Testis (tissue), 3 donors: ENCODE results near the gene LSS. TPM values are rescaled to one million over a fixed set of nuclear protein-coding genes. Genes with fewer than 3 reads are reported as not detected.
"Not testable (repeated sequence)": the region's sequence is repeated elsewhere in the genome, so short reads cannot be mapped to it uniquely, and the experiment has no call there.

Source experiments
- DNase-seq: peaks from one replicate; pipeline ENCODE4 v3.0.0-alpha.2; 2019
- H3K27ac ChIP-seq, 2 donors: fragments of 200-600 bp; sonication (generic); one replicate each; pipeline ENCODE4 v1.5.1; 2019
- H3K27me3 ChIP-seq: fragments of 200-600 bp; sonication (generic); one replicate; pipeline ENCODE4 v1.5.1; 2019
- H3K36me3 ChIP-seq: fragments of 200-600 bp; sonication (generic); one replicate; pipeline ENCODE4 v1.5.1; 2017; ENCODE audit warnings: low read depth; ENCODE audit errors: missing control alignments
- H3K4me1 ChIP-seq: fragments of 200-600 bp; sonication (generic); one replicate; pipeline ENCODE4 v1.5.1; 2019
- H3K4me3 ChIP-seq, 2 donors: fragments of 200-600 bp; sonication (generic); one replicate each; pipeline ENCODE4 v1.5.1; 2017 to 2019
- H3K9me3 ChIP-seq: fragments of 200-600 bp; sonication (generic); one replicate; pipeline ENCODE4 v1.5.1; 2017
- POLR2A ChIP-seq: fragments of 450-650 bp; IDR thresholded peaks from one replicate; pipeline ENCODE4 v1.6.1; 2017; ENCODE audit warnings: antibody characterized with exemption, mild to moderate bottlenecking, moderate library complexity
- WGBS, 2 donors: methylation state at CpG; one replicate each; pipeline ENCODE4 v1.1.5; 2018; 5-methylcytosine and 5-hydroxymethylcytosine counted together
- intact Hi-C: fragments of 100-400 bp; cut with DNase I; formaldehyde crosslinking; loops from one replicate; pipeline ENCODE4 v1.15.1; 2023; ENCODE audit warnings: low total_unique reads
- polyA plus RNA-seq: library from polyadenylated mRNA; stranded (reverse); fragments of 350-450 nt; fragmentation: Illumina TruSeq; extraction: RNeasy Lipid Tissue Mini Kit (QIAGEN cat#74804); gene quantifications from one replicate; pipeline ENCODE4 v1.2.3, GENCODE V29; 2014; ENCODE audit warnings: low read depth, low replicate concordance; ENCODE audit not compliant: insufficient read depth
- total RNA-seq, 2 donors: library from RNA; depleted of rRNA; stranded (reverse); fragments of >200 nt; gene quantifications; one replicate each; pipeline ENCODE4 v1.2.3, GENCODE V29; 2016
- TF ChIP-seq, protein P1 (sequence below), 3 experiments: fragments of 450-650 bp in 2 of 3; fragments of 200-600 bp in 1 of 3; sonication (generic) in 1 of 3; IDR thresholded peaks; one replicate each; pipeline ENCODE4 v1.5.1; 2016 to 2019; ENCODE audit warnings: antibody characterized with exemption in 3 of 3, mild to moderate bottlenecking in 2 of 3, moderate library complexity in 1 of 3

LSS gene
- total and polyA plus RNA-seq, 3 donors from 2014 or later: 35.6 to 152 (median 126) TPM

- 92% methylated on average over 15 to 18 of the region's 18 CpGs for WGBS, 2 donors
- H3K9me3 ChIP-seq: no peaks in the 10 kb centered on the region
- no peaks in the 10 kb centered on the region for H3K36me3 ChIP-seq
- no peak overlapping the region for H3K27ac ChIP-seq
- no peaks in the 10 kb centered on the region for H3K4me1 ChIP-seq
- H3K4me3 ChIP-seq: no peak overlapping the region
- H3K27me3 ChIP-seq: no peaks in the 10 kb centered on the region
- TF ChIP-seq, protein P1, sequence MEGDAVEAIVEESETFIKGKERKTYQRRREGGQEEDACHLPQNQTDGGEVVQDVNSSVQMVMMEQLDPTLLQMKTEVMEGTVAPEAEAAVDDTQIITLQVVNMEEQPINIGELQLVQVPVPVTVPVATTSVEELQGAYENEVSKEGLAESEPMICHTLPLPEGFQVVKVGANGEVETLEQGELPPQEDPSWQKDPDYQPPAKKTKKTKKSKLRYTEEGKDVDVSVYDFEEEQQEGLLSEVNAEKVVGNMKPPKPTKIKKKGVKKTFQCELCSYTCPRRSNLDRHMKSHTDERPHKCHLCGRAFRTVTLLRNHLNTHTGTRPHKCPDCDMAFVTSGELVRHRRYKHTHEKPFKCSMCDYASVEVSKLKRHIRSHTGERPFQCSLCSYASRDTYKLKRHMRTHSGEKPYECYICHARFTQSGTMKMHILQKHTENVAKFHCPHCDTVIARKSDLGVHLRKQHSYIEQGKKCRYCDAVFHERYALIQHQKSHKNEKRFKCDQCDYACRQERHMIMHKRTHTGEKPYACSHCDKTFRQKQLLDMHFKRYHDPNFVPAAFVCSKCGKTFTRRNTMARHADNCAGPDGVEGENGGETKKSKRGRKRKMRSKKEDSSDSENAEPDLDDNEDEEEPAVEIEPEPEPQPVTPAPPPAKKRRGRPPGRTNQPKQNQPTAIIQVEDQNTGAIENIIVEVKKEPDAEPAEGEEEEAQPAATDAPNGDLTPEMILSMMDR (IDR thresholded peaks at IDR 0.05): no peak
- no peak for TF ChIP-seq POLR2A
- intact Hi-C loops: no loop called here
- no peak for DNase-seq
These were observed 23.4 kb downstream of the LSS start for GRCh38 chr21:46205166-46205565.

GRCh38 chr21:46203203-46203600 is 25.4 kb downstream of the LSS start:
- 95 to 98% methylated on average over 8 of the region's 8 CpGs for WGBS, 2 donors

DNA sequence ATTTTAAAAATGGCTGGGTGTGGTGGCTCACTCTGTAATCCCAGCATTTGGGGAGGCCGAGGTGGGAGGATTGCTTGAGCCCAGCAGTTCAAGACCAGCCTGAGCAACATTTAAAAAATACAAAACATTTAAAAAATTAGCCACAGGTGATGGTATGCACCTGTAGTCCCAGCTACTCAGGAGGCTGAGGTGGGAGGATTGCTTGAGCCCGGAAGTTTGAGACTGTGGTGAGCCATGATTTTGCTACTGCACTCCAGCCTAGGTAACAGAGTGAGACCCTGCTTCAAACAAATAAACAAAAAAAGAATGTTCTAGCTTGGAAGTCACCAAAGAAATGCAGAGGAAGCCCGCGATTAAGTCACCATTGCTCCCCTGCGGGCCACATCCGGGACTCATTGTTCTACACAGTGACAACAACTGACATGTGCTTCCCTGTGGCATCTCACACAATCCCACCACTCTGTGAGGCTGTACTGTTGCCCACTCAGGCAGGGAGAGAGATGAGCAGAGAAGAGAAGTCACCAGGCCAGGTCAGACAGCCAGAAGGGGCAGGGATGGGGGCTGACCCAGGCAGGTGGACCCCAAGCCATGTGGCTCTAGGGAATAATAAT is 25.9 kb downstream of the LSS start:
- no peaks in the 10 kb centered on the region for H3K27me3 ChIP-seq
- no peak for TF ChIP-seq POLR2A
- TF ChIP-seq, protein P1 (IDR thresholded peaks at IDR 0.05): no peak

More at GRCh38 chr21:46203203-46203600, 25.4 kb downstream of the LSS start:
- Histone ChIP-seq H3K4me3 (no peak overlapping the region), H3K27ac (no peak overlapping the region), H3K4me1 (peaks cover 6% of the 10 kb centered on the region), H3K27me3 (no peaks in the 10 kb centered on the region), H3K9me3 (no peaks in the 10 kb centered on the region), H3K36me3 (no peaks in the 10 kb centered on the region)
- intact Hi-C loops: no loop called here
- no peak for DNase-seq
- TF ChIP-seq POLR2A: no peak
- TF ChIP-seq, protein P1 (IDR thresholded peaks at IDR 0.05): no peak

DNA sequence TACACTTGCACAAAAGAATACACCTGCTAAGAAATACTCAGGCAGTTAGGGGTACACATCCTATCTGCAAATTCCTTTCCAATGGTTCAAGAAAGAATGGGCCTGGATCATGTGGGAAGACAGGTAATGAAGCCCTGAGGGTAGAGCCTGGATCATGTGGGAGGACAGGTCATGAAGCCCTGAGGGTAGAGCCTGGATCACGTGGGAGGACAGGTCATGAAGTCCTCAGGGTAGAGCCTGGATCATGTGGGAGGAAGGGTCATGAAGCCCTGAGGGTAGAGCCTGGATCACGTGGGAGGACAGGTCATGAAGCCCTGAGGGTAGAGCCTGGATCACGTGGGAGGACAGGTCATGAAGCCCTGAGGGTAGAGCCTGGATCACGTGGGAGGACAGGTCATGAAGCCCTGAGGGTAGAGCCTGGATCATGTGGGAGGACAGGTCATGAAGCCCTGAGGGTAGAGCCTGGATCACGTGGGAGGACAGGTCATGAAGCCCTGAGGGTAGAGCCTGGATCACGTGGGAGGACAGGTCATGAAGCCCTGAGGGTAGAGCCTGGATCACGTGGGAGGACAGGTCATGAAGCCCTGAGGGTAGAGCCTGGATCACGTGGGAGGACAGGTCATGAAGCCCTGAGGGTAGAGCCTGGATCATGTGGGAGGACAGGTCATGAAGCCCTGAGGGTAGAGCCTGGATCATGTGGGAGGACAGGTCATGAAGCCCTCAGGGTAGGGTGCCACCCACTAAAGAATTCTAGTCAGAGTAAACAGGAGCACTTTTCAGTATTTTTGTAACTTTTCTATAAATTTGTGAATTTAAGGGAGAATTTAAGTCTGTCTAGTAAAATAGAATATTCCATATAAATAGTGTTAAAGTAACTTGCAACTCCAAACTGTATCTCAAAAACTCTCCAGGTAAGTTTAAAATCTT is 27.4 kb downstream of the LSS start:
- intact Hi-C loops, H3K9me3 ChIP-seq, H3K36me3 ChIP-seq, H3K27ac ChIP-seq, H3K4me3 ChIP-seq, H3K27me3 ChIP-seq, DNase-seq, H3K4me1 ChIP-seq: not testable (repeated sequence)
- 60 to 73% methylated on average over 1 to 2 of the region's 8 CpGs for WGBS, 2 donors

More for the DNA sequence above, 25.9 kb downstream of the LSS start:
- Histone ChIP-seq H3K27ac (no peak overlapping the region), H3K4me1 (peaks cover 6% of the 10 kb centered on the region), H3K9me3 (no peaks in the 10 kb centered on the region), H3K36me3 (no peaks in the 10 kb centered on the region), H3K4me3 (no peak overlapping the region)
- intact Hi-C loops: no loop called here
- 79 to 92% methylated on average over 6 of the region's 6 CpGs for WGBS, 2 donors
- no peak for DNase-seq

GRCh38 chr21:46199436-46200373 is 28.9 kb downstream of the LSS start:
- H3K9me3 ChIP-seq: no peaks in the 10 kb centered on the region
- no peaks in the 10 kb centered on the region for H3K27me3 ChIP-seq

More at GRCh38 chr21:46199436-46200373, 28.9 kb downstream of the LSS start:
- Histone ChIP-seq H3K4me1 (peaks cover 6% of the 10 kb centered on the region), H3K36me3 (no peaks in the 10 kb centered on the region), H3K27ac (no peak overlapping the region), H3K4me3 (no peak overlapping the region)
- 76 to 85% methylated on average over 13 of the region's 13 CpGs for WGBS, 2 donors
- no peak for DNase-seq
- intact Hi-C loops: no loop called here
- TF ChIP-seq POLR2A: no peak
- TF ChIP-seq, protein P1 (IDR thresholded peaks at IDR 0.05): no peak
